ENCODE results near the gene BAG5. TPM values are rescaled to one million over a fixed set of nuclear protein-coding genes. Genes with fewer than 3 reads are reported as not detected.
"Not testable (repeated sequence)": the region's sequence is repeated elsewhere in the genome, so short reads cannot be mapped to it uniquely, and the experiment has no call there.

BAG5 gene
- total and polyA plus RNA-seq, 2 of the 8 experiments (the other 6 are each of a cell fraction or from before 2014, with no cell fraction given), result 7.4 to 29.5 TPM

DNA sequence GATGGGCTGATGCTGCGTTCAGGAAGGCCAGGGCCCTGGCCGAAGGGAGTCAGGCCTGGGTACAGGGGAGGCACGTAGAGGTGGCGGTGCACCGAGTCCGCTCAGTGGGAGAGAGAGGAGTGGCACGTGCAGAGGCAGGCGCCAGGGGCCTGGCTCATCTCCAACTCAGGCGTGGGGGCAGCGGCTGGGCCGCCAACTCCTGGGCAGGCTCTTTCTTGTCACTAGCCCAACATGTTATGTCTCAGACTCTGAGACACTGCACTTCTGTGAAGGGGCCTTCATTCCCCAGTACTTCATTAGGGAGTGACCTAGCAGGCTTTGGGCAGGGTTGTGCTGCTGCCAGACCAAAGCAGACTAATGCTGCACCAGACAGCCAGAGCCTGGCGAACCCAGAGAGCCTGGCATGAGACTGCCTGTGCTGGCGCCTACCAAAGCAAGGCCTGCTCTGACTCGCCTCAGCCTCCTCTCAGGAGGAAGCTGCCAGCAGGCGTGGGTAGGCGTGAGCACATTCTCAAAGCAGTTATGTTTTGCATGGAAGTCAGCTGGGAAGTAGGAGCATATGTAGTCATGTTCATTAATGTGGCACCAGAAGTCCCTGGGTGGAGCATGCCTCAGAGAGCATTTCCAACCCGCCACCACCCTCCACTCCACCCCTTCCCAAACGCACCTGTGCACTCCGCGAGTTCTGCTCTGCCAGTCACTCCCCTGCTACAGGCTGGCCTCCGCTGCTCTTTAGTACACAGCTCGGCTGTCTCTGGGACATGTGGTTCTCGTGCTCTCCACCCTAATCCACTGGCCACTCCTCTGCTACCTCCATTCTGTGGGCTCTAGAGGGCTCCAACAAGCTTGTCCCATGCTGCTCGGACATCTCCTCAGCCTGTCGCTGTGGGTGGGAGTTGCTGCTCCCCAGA is 49.5 kb downstream of the BAG5 start (continued):
- TF ChIP-seq RXRA (IDR thresholded peaks at IDR 0.05; ENCODE audit: insufficient read depth, low read depth, low read length), result no peak
- TF ChIP-seq SAP30 (IDR thresholded peaks at IDR 0.05; ENCODE audit: insufficient read depth, insufficient replicate concordance, low read length), result no peak
- TF ChIP-seq RAD21 (IDR thresholded peaks at IDR 0.05 in 1 of 2, conservative IDR thresholded peaks at IDR 0.05 in 1 of 2; ENCODE audit: low read depth in 2 of 2, low read length in 2 of 2), result peak; percentile 3 to 7; a peak in 1 of 4 replicates
- no peak for TF ChIP-seq CBX5 (IDR thresholded peaks at IDR 0.05; ENCODE audit: low read depth, low read length)
- no peak for TF ChIP-seq BRCA1 (IDR thresholded peaks at IDR 0.05; ENCODE audit: low read depth, low read length)
- no peak for TF ChIP-seq TAF1 (IDR thresholded peaks at IDR 0.05; ENCODE audit: low read depth, low read length)

- H3K79me2 ChIP-seq (ENCODE audit: control insufficient read depth in 1 of 2, insufficient read depth in 2 of 2, low read length in 2 of 2); H2BK5ac ChIP-seq (ENCODE audit: low read depth, low read length); H3K4me1 ChIP-seq (replicated peaks in 1 of 4; ENCODE audit: control insufficient read depth in 3 of 4, insufficient read depth in 4 of 4, low read length in 3 of 4); H3K14ac ChIP-seq (ENCODE audit: insufficient read length); H4K20me1 ChIP-seq (replicated peaks in 1 of 2; ENCODE audit: control insufficient read depth in 1 of 2, insufficient read depth in 2 of 2, low read length in 2 of 2); H3K56ac ChIP-seq (replicated peaks; ENCODE audit: insufficient read length, low read depth, low read length); H3K4me2 ChIP-seq (ENCODE audit: insufficient read depth in 1 of 2, low read depth in 2 of 2, low read length in 2 of 2); H4K91ac ChIP-seq (replicated peaks; ENCODE audit: insufficient read length, low read length); H4K8ac ChIP-seq (ENCODE audit: extremely low read depth, insufficient read depth, low read length); H3K18ac ChIP-seq (ENCODE audit: extremely low read depth, low read length); H3K23me2 ChIP-seq (ENCODE audit: low read depth, low read length); H3K27ac ChIP-seq (ENCODE audit: low read depth, low read length); H2BK15ac ChIP-seq (ENCODE audit: low read length); H2AK5ac ChIP-seq (ENCODE audit: low read depth, low read length); H3K4me3 ChIP-seq (ENCODE audit: extremely low read depth in 1 of 4, insufficient read depth in 2 of 4, low read depth in 3 of 4, low read length in 4 of 4); H3K4ac ChIP-seq (replicated peaks; ENCODE audit: insufficient read length, low read depth, low read length); DNase-seq (ENCODE audit: low read depth in 1 of 2, low spot score in 2 of 2); H2BK12ac ChIP-seq (ENCODE audit: low read depth, low read length); H3K9ac ChIP-seq (replicated peaks in 1 of 4; ENCODE audit: extremely low read depth in 1 of 4, low read depth in 3 of 4, low read length in 3 of 4); H3K27me3 ChIP-seq (replicated peaks in 1 of 4; ENCODE audit: control insufficient read depth in 3 of 4, extremely low read depth in 1 of 4, insufficient read depth in 3 of 4, low read length in 3 of 4); H2BK20ac ChIP-seq (ENCODE audit: low read length); H3K79me1 ChIP-seq (ENCODE audit: low read depth, low read length); FAIRE-seq; H2AFZ ChIP-seq (ENCODE audit: low read length); H3K23ac ChIP-seq (ENCODE audit: insufficient read length); H4K5ac ChIP-seq (ENCODE audit: insufficient read length, low read depth, low read length); H3K9me3 ChIP-seq (ENCODE audit: insufficient read depth in 2 of 2, low read depth in 1 of 2, low read length in 1 of 2); H2BK120ac ChIP-seq (replicated peaks; ENCODE audit: low read depth, low read length): not testable (repeated sequence)
- H3K36me3 ChIP-seq (ENCODE audit: control insufficient read depth in 2 of 4, insufficient read depth in 4 of 4, low read length in 3 of 4), result peaks cover 0 to 16% (median 4%) of the 10 kb centered on the region in 4 experiments; a peak in 3 of 8 replicates
- 87% methylated on average over 3 of the region's 8 CpGs; no CpG with 5 or more reads in 1 of the 2 experiments for WGBS, 2 experiments (ENCODE audit: extremely low coverage in 1 of 2, insufficient coverage in 1 of 2, insufficient read length in 1 of 2, insufficient replicate concordance in 2 of 2, low coverage in 1 of 2, low lambda C conversion rate in 2 of 2, missing lambda C conversion rate in 1 of 2)
- ChIA-PET CTCF (ENCODE audit: partially characterized antibody) (interaction anchor here (1.6 to 31.3 kb wide), 4 partner anchors 11 to 53 kb away, joined by 4 to 921 read pairs (median 28); partner anchors contain the start of gene TRMT61A), POLR2A (ENCODE audit: partially characterized antibody) (interaction anchor here (1.3 to 5.8 kb wide), 3 partner anchors 8 to 34 kb away, joined by 3 to 76 read pairs (median 15); partner anchors contain the start of gene CKB)
These were observed 50.3 kb downstream of the BAG5 start for GRCh38 chr14:103512180-103512579.

Data from H1 (cell line).